GM18870 (cell line): ENCODE results near the gene BEST4.
"Not testable (repeated sequence)": the region's sequence is repeated elsewhere in the genome, so short reads cannot be mapped to it uniquely, and the experiment has no call there.

Experiments used
- ATAC-seq: cut with Tn5 transposase; IDR thresholded peaks from one replicate; pipeline ENCODE4 v1.9.1; 2021; ENCODE audit warnings: moderate library complexity; ENCODE audit not compliant: unreplicated experiment

The BEST4 gene

DNA sequence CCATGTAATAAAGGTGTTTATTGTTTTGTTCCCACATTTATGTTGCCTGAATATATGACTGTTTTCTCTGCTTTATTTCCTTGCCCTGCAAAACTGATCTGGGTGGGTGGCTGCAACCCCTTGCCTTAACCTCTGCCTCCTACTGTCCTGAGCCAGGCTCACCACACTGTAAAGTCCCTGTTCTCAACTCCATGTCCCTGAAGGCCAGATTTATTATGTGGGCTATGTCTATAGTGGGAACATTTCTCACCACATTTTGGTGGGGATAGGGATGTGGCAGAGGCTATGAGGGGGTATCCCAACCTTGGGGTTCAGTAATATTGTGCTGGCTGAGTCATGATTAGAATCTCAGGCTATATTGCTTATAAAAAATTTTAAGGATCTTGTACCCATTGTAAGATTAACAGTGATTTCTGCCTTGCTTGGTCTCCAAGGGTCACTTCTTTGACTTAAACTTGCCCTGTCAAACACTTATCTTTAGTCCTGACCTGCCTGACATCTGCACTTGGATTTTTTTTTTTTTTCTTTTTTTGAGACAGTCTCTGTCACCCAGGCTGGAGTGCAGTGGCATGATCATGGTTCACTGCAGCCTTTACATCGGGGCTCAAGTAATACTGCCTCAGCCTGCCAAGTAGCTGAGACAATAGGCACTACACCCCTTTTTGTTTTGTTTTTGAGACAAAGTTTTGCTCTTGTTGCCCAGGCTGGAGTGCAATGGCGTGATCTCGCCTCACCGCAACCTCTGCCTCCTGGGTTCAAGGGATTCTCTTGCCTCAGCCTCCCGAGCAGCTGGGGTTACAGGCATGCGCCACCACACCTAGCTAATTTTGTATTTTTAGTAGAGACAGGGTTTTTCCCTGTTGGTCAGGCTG, 9.0 kb downstream of the BEST4 start:
- no peak for ATAC-seq

GRCh38 chr1:44777969-44778635, 9.9 kb downstream of the BEST4 start:
- no peak for ATAC-seq

GRCh38 chr1:44777547-44777946, 10.4 kb downstream of the BEST4 start:
- ATAC-seq = no peak

- ATAC-seq = no peak
Observed at GRCh38 chr1:44776730-44777068, 11.3 kb downstream of the BEST4 start.

- ATAC-seq = peak; percentile 20
Observed at GRCh38 chr1:44775930-44776729, 11.8 kb downstream of the BEST4 start.

DNA sequence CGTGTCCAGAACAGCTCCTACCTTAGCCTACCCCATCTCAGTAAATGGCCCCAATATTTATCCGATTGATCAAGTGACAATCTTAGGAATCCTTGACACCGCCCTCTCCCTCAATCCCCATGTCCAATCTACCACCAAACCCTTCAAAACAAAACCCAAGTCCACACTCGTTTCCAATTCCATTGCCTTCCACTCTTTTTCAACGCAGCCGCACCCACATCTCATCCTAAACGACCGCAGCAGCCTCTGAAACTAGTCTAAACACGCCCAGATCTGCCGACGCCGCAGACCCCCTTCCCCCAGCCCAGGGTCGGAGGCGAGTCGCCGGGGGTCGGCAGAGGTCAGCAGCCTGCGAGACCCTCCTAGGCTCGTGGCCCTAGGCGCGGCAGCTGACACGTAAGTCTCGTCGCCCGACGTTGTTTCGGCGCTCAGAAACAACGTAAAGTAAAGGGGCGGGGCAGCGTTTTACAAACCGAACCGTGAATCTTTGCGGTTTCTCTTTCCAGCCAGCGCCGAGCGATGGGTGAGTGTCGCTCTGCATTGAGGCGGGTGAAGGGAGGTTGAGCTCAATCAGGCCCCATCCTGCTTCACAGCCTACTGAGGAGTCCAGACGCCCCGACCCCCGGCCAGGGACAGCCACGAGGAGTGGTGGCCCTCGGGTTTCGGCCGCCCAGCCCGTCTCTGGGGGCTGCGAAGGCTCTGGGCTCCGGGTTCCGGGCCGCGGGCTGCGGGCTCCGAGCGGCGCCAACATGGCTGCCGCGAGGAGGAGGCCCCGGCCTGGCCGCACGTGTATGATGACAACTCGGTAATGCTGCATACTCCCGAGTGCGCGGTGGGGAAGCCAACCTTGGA, 12.7 kb downstream of the BEST4 start, which contains the start of gene RPS8:
TSS of gene RPS8 (plus strand) at position 463 of the 852 bp plus-strand sequence. CDS start at position 520, 57 bp downstream.
- ATAC-seq = peak; percentile 70

GRCh38 chr1:44766421-44766820, 21.5 kb downstream of the BEST4 start:
- ATAC-seq = not testable (repeated sequence)

DNA sequence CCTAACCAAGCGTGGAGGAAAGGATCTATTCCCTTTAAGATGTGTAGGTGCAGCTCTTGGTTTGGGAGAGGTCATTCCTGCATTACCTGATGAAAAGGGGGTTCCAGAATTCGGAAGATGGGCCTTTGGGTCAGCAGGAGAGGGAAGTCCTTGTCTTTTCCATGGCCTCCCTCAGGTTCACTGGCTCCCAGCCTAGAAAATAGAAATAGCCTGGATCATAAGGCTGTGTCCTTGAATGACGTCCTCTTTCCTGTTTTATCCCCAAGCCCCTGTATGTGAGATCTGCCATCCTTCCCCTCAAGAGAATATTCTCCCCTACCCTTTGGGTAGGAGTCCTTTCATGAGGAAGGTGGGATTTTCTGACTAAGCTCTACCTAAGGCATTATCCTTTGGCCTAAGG, 27.1 kb downstream of the BEST4 start:
- no peak for ATAC-seq

DNA sequence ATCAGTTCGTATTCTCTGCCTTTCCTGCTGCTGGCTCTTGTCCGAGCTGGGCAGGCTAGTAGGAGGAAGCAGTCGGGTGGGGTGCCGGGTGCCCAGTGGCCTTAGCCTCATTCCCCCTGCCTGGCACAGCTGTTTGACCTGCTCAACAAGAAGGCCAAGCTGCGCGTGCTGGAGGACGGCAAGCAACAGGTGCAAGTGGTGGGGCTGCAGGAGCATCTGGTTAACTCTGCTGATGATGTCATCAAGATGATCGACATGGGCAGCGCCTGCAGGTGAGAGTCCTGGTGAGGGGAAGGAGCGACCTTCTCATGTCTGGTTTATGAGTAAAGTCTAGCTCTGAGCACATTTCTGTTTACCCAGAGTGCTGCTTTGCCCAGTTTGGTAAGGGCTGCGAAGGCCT, 28.9 kb downstream of the BEST4 start:
- ATAC-seq = no peak

DNA sequence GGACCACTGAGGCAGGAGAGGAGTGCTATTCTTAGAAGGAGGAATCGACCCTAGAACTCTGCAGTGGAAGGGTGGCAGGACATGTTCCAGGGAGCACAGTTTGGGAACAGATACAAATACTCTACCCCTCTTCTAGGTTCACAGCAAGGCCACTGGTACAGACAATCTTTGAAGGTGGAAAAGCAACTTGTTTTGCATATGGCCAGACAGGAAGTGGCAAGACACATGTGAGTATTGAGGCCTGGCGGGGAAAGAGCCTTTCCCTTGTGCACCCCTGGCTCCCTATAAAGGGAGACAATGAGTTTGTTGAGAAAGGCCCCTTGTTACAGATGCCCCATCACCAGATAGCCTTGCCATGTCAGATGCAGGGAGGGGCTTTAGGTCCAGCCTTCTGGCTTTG, 30.6 kb downstream of the BEST4 start:
- ATAC-seq = no peak

DNA sequence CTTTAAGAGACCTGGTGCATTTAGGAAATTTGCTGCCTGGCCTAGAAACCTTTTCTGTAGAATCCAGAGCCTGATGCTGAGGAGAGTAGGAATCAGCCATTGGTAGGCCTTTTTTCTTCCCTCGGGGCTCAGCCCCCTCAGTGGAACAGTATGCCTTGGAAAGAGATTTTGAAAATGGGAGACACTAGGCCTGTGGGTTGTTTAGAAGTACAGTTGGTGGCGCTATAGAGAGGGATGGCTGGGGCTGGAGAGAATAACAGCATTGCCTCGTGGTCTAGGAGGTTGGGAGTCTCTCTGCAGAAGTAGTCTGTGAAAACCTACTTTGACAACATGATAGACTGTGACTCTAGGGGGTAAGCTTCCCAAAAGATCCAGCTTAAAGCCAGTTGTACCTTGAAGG, 40.1 kb downstream of the BEST4 start:
- no peak for ATAC-seq

- ATAC-seq = no peak
Observed at GRCh38 chr1:44743211-44743610, 44.8 kb downstream of the BEST4 start.

DNA sequence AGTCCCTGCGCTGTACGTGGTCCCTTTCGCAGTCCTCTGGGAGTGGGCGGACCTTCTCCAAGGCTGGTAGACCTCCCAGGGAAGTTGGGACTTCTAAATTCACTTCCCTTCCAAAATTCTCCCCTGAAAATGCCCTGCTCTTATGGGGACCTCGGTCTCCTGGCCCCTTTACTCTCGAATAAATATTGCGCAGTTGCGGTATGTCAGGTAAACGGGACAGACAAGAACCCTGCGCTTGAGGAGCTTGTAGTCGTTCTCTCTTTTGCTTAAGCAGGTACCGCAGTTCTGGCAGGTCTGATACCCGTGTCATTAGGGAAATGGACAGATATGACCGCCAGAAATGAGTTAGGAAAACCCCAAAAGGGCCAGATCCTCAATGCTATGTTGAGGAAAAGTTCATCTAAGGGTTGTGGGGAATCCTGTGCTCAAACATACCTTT, 47.8 kb downstream of the BEST4 start:
- no peak for ATAC-seq

GRCh38 chr1:44739307-44740178, 48.4 kb downstream of the BEST4 start, which contains the start of gene KIF2C:
Gene KIF2C (plus strand): TSS chr1:44739837. CDS start chr1:44739933, 96 bp downstream.
- ATAC-seq = peak; percentile 89

DNA sequence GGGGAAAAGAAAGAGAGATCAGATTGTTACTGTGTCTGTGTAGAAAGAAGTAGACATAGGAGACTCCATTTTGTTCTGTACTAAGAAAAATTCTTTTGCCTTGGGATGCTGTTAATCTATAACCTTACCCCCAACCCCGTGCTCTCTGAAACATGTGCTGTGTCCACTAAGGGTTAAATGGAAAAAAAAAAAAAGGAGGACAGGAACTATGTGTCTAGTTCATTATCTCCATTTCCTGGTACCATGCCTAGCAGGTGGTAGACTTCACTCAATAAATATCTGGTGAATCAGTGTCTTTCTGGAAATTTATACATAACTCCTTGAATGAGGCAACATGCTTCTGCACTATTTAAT, 49.0 kb downstream of the BEST4 start:
- ATAC-seq = not testable (repeated sequence)

GRCh38 chr1:44735992-44736391, 52.0 kb downstream of the BEST4 start:
- no peak for ATAC-seq

- no peak for ATAC-seq
Observed at GRCh38 chr1:44733784-44734183, 54.2 kb downstream of the BEST4 start.
